Activated CD8-positive, alpha-beta memory T cell treated with anti-CD3 and anti-CD28 coated beads, Interleukin-2, amount 50 U/mL, for 1 hour (primary cell): ENCODE data around the gene DHX30.
"Not testable (repeated sequence)": the region's sequence is repeated elsewhere in the genome, so short reads cannot be mapped to it uniquely, and the experiment has no call there.

Experiments used
- DNase-seq: peaks from one replicate; pipeline ENCODE4 v3.0.0-alpha.2; 2020; ENCODE audit errors: extremely low read depth

Gene DHX30, protein sequence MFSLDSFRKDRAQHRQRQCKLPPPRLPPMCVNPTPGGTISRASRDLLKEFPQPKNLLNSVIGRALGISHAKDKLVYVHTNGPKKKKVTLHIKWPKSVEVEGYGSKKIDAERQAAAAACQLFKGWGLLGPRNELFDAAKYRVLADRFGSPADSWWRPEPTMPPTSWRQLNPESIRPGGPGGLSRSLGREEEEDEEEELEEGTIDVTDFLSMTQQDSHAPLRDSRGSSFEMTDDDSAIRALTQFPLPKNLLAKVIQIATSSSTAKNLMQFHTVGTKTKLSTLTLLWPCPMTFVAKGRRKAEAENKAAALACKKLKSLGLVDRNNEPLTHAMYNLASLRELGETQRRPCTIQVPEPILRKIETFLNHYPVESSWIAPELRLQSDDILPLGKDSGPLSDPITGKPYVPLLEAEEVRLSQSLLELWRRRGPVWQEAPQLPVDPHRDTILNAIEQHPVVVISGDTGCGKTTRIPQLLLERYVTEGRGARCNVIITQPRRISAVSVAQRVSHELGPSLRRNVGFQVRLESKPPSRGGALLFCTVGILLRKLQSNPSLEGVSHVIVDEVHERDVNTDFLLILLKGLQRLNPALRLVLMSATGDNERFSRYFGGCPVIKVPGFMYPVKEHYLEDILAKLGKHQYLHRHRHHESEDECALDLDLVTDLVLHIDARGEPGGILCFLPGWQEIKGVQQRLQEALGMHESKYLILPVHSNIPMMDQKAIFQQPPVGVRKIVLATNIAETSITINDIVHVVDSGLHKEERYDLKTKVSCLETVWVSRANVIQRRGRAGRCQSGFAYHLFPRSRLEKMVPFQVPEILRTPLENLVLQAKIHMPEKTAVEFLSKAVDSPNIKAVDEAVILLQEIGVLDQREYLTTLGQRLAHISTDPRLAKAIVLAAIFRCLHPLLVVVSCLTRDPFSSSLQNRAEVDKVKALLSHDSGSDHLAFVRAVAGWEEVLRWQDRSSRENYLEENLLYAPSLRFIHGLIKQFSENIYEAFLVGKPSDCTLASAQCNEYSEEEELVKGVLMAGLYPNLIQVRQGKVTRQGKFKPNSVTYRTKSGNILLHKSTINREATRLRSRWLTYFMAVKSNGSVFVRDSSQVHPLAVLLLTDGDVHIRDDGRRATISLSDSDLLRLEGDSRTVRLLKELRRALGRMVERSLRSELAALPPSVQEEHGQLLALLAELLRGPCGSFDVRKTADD

DNA sequence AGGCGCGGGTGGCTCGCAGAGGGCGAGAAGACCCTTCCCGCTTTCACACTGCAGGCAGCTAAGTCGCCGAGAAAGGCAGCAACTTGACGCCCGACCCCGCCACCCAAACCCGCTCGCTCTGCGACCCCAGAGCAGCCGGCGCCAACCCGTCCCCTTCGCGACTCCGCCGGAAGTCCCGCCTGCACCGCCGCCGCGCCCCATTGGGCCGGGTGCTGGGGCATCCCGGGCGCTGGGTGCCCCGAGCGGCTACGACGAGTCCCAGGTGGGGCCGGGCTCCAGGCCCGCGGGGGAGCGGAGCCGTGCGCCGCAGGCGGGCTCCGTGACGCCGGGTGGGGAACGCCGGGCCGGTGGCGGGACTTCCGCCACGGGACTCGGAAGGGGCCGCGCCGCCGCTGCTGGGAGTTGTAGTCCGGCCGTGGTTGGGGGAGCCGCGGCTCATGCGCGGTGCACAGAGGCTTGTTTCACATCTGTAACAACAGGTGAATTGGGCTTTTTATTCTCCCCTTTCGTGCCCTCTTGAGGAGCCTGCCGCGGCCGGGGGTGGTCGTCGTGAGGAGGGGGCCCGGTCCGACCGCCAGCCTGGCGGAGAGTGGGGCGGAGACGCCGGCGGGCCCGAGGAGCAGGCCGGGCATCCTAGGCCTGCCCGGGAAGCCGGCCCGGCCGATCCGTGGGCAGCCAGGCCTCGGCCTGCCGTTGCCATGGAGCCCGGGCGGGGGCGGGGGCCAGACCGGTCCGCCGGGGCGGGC, at the start of gene DHX30:
Gene DHX30 (plus strand): TSS at position 405 of the 746 bp plus-strand sequence. CDS start 7,546 bp downstream, outside the sequence.
- peak; percentile 46 for DNase-seq

DNA sequence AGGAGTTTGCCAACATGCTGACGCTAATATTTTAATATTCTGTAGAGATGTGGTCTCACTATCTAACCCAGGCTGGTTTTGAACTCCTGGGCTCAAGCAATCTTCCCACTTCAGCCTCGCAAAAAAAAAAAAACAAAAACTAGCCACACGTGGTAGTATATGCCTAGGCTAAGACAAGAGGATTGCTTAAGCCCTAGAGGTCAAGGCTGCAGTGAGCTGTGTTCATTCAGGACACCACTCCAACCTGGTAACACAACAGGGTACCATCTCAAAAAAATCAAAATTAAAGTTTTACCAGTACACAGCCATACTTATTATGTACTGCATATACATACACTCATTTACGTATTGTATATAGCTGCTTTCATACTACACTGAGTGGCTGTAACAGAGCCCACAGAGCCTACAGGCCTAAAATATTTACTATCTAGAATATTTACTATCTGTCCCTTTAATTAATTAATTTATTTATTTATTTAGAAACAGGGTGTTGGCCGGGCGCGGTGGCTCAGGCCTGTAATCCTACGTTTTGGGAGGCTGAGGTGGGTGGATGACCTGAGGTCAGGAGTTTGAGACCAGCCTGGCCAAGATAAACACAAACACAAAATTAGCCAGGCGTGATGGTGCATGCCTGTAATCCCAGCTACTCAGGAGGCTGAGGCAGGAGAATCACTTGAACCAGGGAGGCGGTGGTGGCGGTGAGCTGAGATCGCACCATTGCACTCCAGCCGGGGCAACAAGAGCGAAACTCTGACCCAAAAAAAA, 44.5 kb upstream of the DHX30 start:
- no peak for DNase-seq

DNA sequence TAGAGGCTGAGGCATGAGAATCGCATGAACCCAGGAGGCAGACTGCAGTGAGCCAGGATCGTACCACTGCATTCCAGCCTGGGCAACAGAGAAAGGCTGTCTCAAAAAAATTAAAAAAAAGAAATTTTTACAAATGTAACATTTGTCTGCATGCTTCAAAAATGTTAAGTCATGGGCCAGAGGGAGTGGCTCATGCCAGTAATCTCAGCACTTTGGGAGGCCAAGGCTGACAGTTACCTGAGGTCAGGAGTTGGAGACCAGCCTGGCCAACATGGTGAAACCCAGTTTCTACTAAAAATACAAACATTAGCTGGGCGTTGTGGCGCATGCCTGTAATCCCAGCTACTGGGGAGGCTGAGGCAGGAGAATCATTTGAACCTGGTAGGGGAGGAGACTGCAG, 42.7 kb upstream of the DHX30 start:
- not testable (repeated sequence) for DNase-seq

DNA sequence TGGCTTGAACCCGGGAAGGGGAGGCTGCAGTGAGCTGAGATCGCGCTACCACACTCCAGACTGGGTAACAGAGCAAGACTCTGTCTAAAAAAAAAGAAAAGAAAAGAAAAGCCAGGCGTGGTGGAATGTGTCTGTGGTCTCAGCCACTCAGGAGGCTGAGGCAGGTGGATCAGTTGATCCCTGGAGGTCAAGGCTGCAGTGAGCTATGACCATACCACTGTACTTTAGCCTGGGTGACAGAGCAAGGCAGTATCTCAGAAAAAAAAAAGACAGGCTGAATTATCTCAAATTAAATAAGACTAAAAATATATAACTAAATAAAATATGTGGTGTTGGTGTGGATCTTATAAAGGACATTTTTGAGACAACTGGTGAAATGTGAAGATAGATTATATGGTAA, 41.9 kb upstream of the DHX30 start:
- DNase-seq = no peak

DNA sequence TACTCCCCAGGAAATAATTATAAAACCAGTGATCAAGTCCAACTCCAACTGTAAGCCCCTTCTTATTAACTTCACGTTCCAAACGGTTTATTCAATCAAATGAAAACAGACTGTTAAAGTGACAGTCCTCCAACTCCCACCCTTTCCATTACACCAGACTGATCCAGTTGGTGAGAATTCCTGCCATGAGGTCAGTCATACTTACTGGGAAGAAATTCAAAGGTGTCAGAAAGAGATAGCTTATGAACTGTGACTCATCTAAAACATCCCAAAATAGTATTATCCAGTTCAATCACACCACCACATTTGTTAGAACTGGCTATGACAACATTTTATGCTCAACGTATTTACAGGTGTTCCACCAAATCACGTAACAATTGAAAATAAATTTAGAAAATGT, 40.7 kb upstream of the DHX30 start:
- DNase-seq = no peak

DNA sequence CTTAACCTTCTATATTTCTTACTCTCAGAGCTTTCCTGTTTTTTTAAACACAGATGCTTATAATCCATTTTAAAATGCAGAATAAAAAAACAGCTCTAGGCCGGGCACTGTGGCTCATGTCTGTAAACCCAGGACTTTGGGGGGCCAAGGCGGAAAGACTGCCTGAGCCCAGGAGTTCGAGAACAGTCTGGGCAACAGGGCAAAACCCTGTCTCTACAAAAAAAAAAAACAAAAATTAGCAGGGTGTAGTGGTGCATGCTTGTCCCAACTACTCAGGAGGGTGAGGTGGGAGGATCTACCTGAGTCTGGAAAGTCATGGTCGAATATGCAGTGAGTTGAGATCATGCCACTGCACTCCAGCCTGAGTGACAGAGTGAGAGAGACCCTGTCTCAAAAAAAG, 36.8 kb upstream of the DHX30 start:
- DNase-seq = no peak

DNA sequence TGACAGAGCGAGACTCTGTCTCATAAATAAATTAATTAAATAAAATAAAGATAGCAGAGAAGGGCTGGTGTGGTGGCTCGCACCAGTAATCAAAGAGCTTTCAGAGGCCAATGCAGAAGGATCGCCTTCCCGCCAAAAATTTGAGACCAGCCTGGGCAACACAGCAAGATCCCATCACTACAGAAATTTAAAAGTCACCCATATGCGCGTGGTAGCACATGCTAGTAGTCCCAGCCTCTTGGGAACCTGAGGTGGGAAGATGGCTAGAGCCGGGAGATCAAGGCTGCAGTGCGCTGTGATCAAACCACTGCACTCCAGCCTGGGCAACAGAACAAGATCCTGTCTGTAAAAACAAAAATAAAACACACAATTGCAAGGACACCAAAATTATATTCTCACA, 30.9 kb upstream of the DHX30 start:
- DNase-seq = no peak

DNA sequence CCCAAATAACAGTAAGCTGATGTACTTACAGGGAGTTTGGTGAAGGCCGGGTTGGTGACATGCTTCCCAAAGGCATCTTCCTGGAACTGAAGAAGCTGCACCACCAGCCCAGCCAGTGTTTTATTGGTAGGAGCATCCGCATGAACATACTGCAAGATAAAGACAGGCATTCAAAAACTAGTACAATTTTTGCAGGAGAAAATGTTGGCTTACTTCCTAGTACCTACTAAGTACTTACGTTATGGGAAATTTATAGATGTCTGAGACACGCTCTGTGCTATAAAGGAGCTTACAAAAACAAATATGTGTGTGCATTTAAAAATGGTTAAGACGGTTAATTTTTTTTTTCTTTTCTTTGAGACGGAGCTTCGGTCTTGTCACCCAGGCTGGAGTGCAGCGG, 30.1 kb upstream of the DHX30 start:
- DNase-seq = no peak

DNA sequence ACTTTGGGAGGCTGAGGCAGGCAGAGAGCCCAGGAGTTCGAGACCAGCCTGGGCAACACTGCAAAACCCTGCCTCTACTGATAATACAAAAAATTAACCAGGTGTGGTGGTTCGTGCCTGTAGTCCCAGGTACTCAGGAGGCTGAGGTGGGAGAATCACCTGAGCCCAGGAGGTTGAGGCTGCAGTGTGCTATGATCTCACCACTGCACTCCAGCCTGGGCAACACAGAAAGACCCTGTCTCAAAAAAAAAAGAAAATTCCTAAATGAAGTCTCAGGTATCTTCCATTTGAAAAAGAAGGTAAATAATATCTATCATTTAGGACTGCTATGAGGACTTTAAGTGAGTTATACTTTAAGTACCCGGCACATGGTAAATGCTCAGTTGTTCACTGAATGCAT, 24.2 kb upstream of the DHX30 start:
- no peak for DNase-seq

DNA sequence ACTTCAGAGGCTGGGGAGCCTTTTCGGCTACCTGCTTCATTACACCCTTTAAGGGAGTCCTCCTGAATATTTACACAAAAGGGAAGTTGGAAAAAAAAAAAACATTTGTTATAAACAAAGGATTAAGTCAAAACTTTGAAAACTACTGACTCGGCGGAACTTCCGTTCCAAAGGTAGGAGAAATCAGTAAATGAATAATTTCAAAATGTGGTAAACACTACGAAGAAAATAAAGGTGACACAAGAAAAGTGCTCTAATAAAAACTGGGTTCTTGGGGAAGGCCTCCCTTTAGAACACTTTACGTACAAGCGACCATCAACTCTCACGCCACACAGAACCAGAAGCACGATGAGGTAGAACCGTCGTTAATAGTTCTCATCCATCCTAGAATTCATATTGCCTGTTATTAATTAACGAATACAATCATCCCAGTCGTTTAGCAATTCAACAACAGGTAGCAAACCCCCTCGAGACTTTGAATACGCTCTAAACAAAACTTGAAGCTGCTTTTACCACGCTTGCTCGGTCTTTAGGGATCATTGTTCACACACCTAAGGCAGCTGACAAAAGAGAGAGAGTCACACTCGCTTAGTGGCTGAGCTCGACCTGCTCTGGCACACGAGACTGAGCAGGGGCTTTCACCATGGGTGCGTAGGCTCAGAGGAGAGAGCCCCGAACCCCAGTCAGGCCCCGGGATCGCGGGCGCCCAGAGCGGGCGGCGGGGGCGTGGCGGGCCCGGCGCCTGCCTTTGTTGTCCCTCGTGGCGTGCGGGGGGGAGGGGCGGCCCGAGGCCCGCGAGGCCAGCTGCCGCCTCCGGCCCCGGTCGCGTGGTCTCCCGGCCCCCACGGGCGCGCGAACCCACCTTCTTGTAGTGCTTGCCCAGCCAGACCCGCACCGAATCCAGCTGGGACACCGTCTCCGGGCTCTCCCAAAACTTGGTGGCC, 21.9 kb upstream of the DHX30 start:
- no peak for DNase-seq

DNA sequence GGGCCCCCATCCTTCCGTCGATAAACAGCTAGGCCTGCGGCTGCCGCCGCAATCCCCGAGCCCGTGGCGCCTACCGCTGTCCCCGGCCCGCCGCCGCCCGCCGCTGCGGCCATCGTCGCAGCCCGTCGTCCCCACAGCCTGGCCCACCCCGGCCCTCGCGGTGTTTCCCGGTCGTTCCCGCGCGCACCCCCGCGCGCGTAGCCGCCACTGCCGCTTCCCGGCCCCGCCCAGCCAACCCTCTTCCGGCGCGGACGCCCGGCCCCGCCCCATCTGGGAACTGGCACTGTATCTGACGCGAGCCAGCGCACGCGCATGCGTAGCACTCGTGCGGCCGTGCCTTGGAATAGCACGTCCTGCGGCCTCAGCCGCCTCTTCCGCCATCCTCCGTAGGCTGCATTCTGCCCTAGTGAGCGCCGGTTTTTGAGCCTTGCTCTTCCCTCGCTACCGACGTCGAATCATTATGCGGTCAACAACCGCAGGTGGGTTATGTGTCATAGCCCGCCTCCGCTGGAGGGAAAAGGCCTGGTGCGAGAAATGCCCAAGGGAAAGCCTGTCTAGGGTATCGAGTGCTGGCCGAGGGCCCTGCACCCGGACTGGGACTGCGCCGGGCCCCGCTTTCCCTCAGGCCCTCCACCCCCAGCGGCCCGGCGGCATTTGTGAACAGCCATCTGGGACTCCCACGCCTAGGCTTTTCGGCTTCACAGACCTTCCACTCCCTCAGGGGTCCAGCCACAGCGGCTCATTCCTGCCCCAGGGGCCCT, 21.1 kb upstream of the DHX30 start, which contains the start of gene SMARCC1:
Gene SMARCC1 (minus strand): TSS at position 209 of the 761 bp plus-strand sequence. CDS start 96 bp downstream, at position 113.
- peak; percentile 92 for DNase-seq

DNA sequence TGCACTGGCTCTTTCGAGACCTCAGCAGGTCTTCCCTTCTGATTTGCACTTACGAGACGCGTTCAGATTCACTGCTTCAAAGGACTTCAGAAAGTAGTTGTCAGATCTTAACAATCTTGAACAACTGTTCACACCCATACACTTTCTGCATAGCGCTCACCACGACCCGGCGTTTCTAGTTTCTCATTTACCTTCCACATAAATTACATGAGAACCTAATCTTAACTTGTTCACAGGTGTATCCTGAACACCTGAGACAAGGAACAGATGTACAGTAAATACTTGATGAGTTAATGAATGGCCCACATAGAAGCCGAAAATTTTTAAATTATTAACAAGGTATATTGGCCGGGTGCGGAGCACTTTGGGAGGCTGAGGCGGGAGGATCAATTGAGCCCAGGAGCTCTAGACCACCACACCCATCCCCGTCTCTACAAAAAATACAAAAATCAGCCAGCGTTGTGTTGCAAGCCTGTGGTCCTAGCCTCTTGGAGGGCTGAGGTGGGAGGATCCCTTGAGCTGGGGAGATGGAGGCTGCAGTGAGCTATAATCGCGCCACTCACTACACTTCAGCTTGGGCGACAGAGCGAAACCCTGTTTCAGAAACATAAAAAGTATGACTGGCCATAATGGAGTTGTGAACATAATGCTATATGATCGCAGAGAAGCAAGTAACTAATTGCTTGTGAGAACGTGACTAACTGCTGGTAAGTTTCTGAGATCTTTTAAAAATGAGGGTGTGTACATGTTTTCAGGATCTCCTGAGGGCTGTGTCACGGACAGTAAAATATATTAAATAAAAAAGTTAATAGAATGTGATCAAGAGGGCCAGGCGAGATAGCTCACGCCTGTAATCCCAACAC, 20.3 kb upstream of the DHX30 start:
- DNase-seq = no peak

DNA sequence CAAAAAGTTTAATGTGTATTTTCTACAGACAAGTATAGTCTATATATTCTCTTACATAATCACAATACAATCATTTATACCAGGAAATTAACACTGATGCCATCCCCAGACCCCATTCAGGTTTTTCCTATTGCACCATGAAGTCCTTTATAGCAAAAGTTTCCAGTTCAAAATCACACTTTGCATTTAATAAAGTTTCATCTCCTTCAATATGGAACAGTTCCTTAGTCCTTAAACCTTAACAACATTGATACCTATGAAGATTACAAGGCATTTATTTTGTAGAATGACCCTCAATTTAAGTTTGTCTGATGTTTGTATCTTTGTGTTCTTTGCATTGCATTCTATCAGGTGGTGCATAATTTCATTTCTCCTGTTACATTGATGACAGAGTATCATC, 19.3 kb upstream of the DHX30 start:
- no peak for DNase-seq

DNA sequence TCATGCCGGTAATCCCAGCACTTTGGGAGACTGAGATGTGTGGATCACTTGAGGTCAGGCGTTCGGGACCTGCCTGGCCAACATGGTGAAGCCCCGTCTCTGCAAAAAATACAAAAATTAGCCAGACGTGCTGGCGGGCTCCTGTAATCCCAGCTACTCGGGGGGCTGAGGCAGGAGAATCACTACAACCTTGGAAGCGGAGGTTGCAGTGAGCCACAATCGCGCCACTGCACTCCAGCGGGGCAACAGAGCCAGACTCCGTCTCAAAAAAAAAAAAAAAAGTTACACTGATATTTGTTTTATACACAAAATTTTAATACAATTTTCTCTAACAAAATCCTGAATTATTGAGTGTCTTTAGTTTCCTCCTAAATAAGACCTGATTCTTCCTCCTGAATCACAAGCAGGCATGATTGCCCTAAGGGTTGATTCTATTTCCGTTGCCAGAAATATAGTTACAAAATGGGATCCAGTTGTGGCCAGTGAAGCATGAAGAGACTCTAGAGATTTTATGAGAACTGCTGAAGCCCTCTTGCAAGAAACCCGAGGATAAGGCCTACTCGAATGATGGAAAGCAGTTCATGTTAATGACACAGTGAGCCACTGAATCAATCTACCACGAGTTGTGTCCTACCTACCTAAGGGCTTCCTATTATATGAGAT, 11.6 kb upstream of the DHX30 start:
- DNase-seq = no peak

DNA sequence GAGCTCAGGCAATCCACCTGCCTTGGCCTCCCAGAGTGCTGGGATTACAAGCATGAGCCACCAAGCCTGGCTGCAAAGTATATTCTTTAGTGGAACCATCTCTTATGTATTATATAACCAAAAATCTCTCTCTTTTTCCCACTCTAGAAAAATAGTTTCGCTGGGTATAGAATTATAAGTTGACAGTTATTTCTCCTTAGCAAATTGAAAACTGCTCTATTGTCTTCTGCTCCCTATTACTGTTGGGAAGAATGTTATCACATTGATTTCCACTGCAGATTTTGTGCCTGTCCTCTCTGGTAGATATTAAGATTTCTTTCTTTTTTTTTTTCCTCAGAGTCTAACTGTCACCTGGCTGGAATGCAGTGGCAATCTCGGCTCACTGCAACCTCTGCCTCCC, 10.2 kb upstream of the DHX30 start:
- DNase-seq = no peak

DNA sequence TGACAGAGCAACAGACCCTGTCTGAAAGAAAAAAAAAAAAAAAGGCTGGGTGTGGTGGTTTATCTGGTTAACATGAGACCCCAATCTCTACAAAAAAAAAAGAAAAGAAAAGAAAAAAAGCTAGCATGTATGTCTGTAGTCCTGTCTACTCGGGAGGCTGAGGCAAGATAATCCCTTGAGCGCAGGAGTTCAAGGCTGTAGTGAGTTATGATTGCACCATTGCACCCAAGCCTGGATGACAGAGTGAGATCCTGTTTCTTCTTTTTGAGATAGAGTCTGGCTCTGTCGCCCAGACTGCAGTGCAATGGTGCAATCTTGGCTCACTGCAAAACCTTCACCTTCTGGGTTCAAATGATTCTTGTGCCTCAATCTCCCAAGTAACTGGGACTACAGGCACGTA, 8.4 kb upstream of the DHX30 start:
- no peak for DNase-seq

DNA sequence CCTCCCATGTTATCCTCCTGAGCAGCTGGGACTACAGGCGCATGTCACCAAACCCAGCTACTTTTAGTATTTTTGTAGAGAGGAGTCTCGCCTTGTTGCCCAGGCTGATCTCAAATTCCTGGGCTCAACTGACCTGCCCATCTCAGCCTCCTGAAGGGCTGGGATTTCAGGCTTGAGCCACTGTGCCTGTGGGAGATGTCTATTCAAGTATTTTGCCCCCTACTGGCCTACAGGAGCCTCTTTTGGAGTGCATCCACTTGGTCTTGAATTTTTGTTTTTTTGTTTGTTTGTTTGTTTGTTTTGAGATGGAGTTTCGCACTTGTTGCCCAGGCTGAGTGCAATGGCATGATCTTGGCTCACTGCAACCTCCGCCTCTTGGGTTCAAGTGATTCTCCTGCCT, 3.2 kb upstream of the DHX30 start:
- no peak for DNase-seq
